ENCODE measurements around the gene MEGF11. TPM values are rescaled to one million over a fixed set of nuclear protein-coding genes. Genes with fewer than 3 reads are reported as not detected.

Gene MEGF11
- total and polyA plus RNA-seq, 2 donors (not counting 1 experiment from before 2014, with no cell fraction given), result under 0.01 TPM; not detected in 1

DNA sequence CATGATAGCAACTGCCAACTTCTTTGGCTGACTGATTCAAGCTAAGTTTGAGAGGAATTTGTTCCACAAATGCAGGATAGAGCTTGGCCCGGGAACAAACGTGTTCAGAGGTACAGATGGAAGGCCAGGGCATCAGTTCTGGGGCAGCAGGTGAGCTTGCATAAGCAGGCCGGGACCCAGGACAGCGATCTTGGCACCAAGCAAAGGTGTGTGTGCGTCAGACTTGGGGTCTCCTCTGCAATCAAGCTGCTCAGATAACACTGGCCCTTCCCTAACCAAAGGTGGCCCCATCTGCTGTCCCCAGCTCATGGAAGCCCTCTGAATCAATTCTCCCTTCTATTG is 155.6 kb downstream of the MEGF11 start:
- H2AFZ ChIP-seq (ENCODE audit: low read length), result no peak overlapping the region
- DNase-seq (ENCODE audit: low read depth in 2 of 2), result no peak
- no peak overlapping the region for H3K9ac ChIP-seq (ENCODE audit: insufficient read depth, low read length)
- H3K36me3 ChIP-seq (ENCODE audit: control insufficient read depth, insufficient read depth, low read length), result no peaks in the 10 kb centered on the region
- H3K27ac ChIP-seq (ENCODE audit: insufficient read depth, low read length), result no peak overlapping the region
- H3K4me2 ChIP-seq (ENCODE audit: extremely low read depth, insufficient read depth, low read length), result no peak overlapping the region
- no peak overlapping the region for H3K4me3 ChIP-seq (replicated peaks in 1 of 4; ENCODE audit: control extremely low read depth in 1 of 4, insufficient read depth in 1 of 4, low read depth in 3 of 4, low read length in 4 of 4)
- TF ChIP-seq, protein P1, sequence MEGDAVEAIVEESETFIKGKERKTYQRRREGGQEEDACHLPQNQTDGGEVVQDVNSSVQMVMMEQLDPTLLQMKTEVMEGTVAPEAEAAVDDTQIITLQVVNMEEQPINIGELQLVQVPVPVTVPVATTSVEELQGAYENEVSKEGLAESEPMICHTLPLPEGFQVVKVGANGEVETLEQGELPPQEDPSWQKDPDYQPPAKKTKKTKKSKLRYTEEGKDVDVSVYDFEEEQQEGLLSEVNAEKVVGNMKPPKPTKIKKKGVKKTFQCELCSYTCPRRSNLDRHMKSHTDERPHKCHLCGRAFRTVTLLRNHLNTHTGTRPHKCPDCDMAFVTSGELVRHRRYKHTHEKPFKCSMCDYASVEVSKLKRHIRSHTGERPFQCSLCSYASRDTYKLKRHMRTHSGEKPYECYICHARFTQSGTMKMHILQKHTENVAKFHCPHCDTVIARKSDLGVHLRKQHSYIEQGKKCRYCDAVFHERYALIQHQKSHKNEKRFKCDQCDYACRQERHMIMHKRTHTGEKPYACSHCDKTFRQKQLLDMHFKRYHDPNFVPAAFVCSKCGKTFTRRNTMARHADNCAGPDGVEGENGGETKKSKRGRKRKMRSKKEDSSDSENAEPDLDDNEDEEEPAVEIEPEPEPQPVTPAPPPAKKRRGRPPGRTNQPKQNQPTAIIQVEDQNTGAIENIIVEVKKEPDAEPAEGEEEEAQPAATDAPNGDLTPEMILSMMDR (conservative IDR thresholded peaks at IDR 0.05 in 1 of 2, IDR thresholded peaks at IDR 0.05 in 1 of 2; ENCODE audit: low read depth in 1 of 2, low read length in 2 of 2), result no peak
- TF ChIP-seq EZH2 (IDR thresholded peaks at IDR 0.05; ENCODE audit: low read length, missing control alignments), result no peak
- H4K20me1 ChIP-seq (ENCODE audit: control insufficient read depth, extremely low read depth, insufficient read depth, low read length), result no peaks in the 10 kb centered on the region
- H3K4me1 ChIP-seq (ENCODE audit: control insufficient read depth, extremely low read depth, insufficient read depth, low read length), result no peaks in the 10 kb centered on the region
- H3K27me3 ChIP-seq (ENCODE audit: control insufficient read depth, insufficient read depth, low read length), result peaks cover 17% of the 10 kb centered on the region
- no peaks in the 10 kb centered on the region for H3K9me3 ChIP-seq (ENCODE audit: control insufficient read depth, insufficient read depth, low read depth, low read length)
- no peaks in the 10 kb centered on the region for H3K79me2 ChIP-seq (ENCODE audit: control insufficient read depth, insufficient read depth, low read length)

DNA sequence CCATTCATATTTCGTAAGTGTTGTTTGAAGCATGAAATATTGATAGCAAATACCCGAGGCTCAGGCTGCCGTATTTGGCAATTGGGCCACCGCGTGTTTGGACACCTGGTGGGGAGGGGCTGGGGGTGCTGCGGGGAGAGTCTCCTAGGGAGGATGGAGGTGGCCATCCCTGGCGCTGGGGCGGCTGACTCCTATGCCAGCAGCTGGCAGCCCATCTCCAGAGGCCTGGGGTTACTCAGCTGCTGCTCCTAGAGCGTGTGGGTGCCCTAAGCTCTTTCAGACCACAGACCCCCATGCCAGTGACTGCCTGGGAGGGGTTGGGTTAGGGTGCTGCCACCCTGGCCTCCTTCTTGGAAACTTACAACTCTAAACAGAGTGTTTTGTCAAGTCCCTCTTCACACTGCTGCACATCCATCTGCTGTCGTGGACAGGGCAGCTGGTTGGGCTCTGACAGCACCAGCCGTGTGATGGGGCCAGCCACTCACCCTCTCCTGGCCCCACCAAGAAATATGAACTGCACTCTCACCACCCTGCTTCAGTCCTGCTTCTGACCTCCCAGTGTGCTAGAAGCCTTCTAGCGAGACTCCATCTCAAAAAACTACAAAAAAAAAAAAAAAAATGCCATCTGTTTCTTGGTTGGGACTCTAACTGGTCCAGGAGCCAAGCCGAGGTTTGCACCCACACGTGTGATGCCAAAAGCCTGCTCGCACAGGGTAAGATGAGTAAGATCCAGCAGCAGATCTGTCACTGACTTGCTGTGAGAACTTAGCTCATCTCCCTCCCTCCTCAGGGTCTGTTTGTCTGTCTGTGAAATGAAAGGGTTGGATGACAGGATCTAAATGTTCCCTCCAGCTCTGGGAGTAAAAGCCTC is 156.2 kb downstream of the MEGF11 start:
- H3K4me3 ChIP-seq (replicated peaks in 1 of 4; ENCODE audit: control extremely low read depth in 1 of 4, insufficient read depth in 1 of 4, low read depth in 3 of 4, low read length in 4 of 4), result no peak overlapping the region
- no peak overlapping the region for H3K4me2 ChIP-seq (ENCODE audit: extremely low read depth, insufficient read depth, low read length)
- no peaks in the 10 kb centered on the region for H3K4me1 ChIP-seq (ENCODE audit: control insufficient read depth, extremely low read depth, insufficient read depth, low read length)
- no peak overlapping the region for H2AFZ ChIP-seq (ENCODE audit: low read length)
- no peaks in the 10 kb centered on the region for H3K36me3 ChIP-seq (ENCODE audit: control insufficient read depth, insufficient read depth, low read length)
- no peak overlapping the region for H3K27ac ChIP-seq (ENCODE audit: insufficient read depth, low read length)
- no peak overlapping the region for H3K9ac ChIP-seq (ENCODE audit: insufficient read depth, low read length)
- no peaks in the 10 kb centered on the region for H3K79me2 ChIP-seq (ENCODE audit: control insufficient read depth, insufficient read depth, low read length)
- no peak for TF ChIP-seq EZH2 (IDR thresholded peaks at IDR 0.05; ENCODE audit: low read length, missing control alignments)
- TF ChIP-seq, protein P1 (conservative IDR thresholded peaks at IDR 0.05 in 1 of 2, IDR thresholded peaks at IDR 0.05 in 1 of 2; ENCODE audit: low read depth in 1 of 2, low read length in 2 of 2), result no peak
- peaks cover 19% of the 10 kb centered on the region for H3K27me3 ChIP-seq (ENCODE audit: control insufficient read depth, insufficient read depth, low read length)
- H3K9me3 ChIP-seq (ENCODE audit: control insufficient read depth, insufficient read depth, low read depth, low read length), result no peaks in the 10 kb centered on the region
- no peaks in the 10 kb centered on the region for H4K20me1 ChIP-seq (ENCODE audit: control insufficient read depth, extremely low read depth, insufficient read depth, low read length)
- no peak for DNase-seq (ENCODE audit: low read depth in 2 of 2)

DNA sequence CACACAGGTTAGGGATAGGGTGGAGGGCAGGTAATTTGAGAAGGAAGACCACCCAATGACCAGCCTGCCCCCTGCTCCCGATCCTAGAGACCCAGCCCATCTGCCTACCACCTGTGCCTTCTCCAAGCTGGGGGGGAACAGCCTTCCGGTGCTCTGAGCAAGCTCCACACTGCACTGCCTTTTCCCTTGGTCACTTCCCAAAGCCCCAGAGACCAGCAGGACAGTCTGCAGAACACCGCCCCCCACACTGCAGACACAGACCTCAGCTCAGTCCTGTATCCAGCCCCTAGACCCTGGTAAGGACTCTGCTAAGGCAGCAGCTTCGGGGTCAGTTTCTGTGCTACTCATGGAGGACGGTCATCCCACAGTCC is 156.9 kb downstream of the MEGF11 start:
- no peak overlapping the region for H3K9ac ChIP-seq (ENCODE audit: insufficient read depth, low read length)
- no peaks in the 10 kb centered on the region for H4K20me1 ChIP-seq (ENCODE audit: control insufficient read depth, extremely low read depth, insufficient read depth, low read length)
- H3K79me2 ChIP-seq (ENCODE audit: control insufficient read depth, insufficient read depth, low read length), result no peaks in the 10 kb centered on the region
- H3K4me2 ChIP-seq (ENCODE audit: extremely low read depth, insufficient read depth, low read length), result no peak overlapping the region
- no peaks in the 10 kb centered on the region for H3K4me1 ChIP-seq (ENCODE audit: control insufficient read depth, extremely low read depth, insufficient read depth, low read length)
- no peak overlapping the region for H2AFZ ChIP-seq (ENCODE audit: low read length)
- H3K27ac ChIP-seq (ENCODE audit: insufficient read depth, low read length), result no peak overlapping the region
- H3K9me3 ChIP-seq (ENCODE audit: control insufficient read depth, insufficient read depth, low read depth, low read length), result no peaks in the 10 kb centered on the region
- peaks cover 19% of the 10 kb centered on the region for H3K27me3 ChIP-seq (ENCODE audit: control insufficient read depth, insufficient read depth, low read length)
- DNase-seq (ENCODE audit: low read depth in 2 of 2), result no peak
- TF ChIP-seq EZH2 (IDR thresholded peaks at IDR 0.05; ENCODE audit: low read length, missing control alignments), result no peak
- TF ChIP-seq, protein P1 (conservative IDR thresholded peaks at IDR 0.05 in 1 of 2, IDR thresholded peaks at IDR 0.05 in 1 of 2; ENCODE audit: low read depth in 1 of 2, low read length in 2 of 2), result no peak
- no peak overlapping the region for H3K4me3 ChIP-seq (replicated peaks in 1 of 4; ENCODE audit: control extremely low read depth in 1 of 4, insufficient read depth in 1 of 4, low read depth in 3 of 4, low read length in 4 of 4)
- no peaks in the 10 kb centered on the region for H3K36me3 ChIP-seq (ENCODE audit: control insufficient read depth, insufficient read depth, low read length)
